ENCODE data around the gene PLEKHG3.
A peak's percentile ranks its signal among the peaks of the same experiment; 100 is the strongest.

The PLEKHG3 gene

GRCh38 chr14:64761441-64762043 lies 57.3 kb downstream of the PLEKHG3 start:
- ChIA-PET POLR2A (interaction anchor here (0.9 to 1.0 kb wide), 2 partner anchors 57 to 118 kb away, joined by 4 read pairs; partner anchors contain the start of genes PLEKHG3 and SPTB), CTCF (interaction anchor here (1.1 to 2.4 kb wide), 6 partner anchors 8 to 149 kb away, joined by 3 to 8 read pairs (median 4); no protein-coding TSS in a partner anchor)
- TF ChIP-seq, protein P1, sequence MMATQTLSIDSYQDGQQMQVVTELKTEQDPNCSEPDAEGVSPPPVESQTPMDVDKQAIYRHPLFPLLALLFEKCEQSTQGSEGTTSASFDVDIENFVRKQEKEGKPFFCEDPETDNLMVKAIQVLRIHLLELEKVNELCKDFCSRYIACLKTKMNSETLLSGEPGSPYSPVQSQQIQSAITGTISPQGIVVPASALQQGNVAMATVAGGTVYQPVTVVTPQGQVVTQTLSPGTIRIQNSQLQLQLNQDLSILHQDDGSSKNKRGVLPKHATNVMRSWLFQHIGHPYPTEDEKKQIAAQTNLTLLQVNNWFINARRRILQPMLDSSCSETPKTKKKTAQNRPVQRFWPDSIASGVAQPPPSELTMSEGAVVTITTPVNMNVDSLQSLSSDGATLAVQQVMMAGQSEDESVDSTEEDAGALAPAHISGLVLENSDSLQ (IDR thresholded peaks at IDR 0.05): no peak
- TF ChIP-seq NFRKB (IDR thresholded peaks at IDR 0.05) (no peak), SUZ12 (IDR thresholded peaks at IDR 0.05) (no peak), ELF4 (IDR thresholded peaks at IDR 0.05) (no peak), LEF1 (IDR thresholded peaks at IDR 0.05; ENCODE audit: borderline replicate concordance) (no peak), SP1 (IDR thresholded peaks at IDR 0.05) (no peak), ARNT (IDR thresholded peaks at IDR 0.05) (no peak), BHLHE40 (IDR thresholded peaks at IDR 0.05; ENCODE audit: borderline replicate concordance) (no peak), ZNF384 (IDR thresholded peaks at IDR 0.05) (no peak), HDGF (IDR thresholded peaks at IDR 0.05; ENCODE audit: borderline replicate concordance) (no peak), FOXM1 (IDR thresholded peaks at IDR 0.05; ENCODE audit: borderline replicate concordance) (no peak), FOXK2 (IDR thresholded peaks at IDR 0.05) (no peak), FOXA1 (IDR thresholded peaks at IDR 0.05) (no peak), TARDBP (IDR thresholded peaks at IDR 0.05) (no peak)
- no peak for DNase-seq (ENCODE audit: extremely low spot score)

GRCh38 chr14:64762044-64763034 lies 58.1 kb downstream of the PLEKHG3 start:
- DNase-seq (ENCODE audit: extremely low spot score): peak; percentile 69
- TF ChIP-seq HDGF (IDR thresholded peaks at IDR 0.05; ENCODE audit: borderline replicate concordance): no peak
- no peak for TF ChIP-seq FOXA1 (IDR thresholded peaks at IDR 0.05)
- TF ChIP-seq TARDBP (IDR thresholded peaks at IDR 0.05): no peak
- TF ChIP-seq L3MBTL2 (conservative IDR thresholded peaks at IDR 0.05): no peak
- no peak for TF ChIP-seq FOXM1 (IDR thresholded peaks at IDR 0.05; ENCODE audit: borderline replicate concordance)
- TF ChIP-seq ZNF384 (IDR thresholded peaks at IDR 0.05): no peak
- TF ChIP-seq BHLHE40 (IDR thresholded peaks at IDR 0.05; ENCODE audit: borderline replicate concordance): no peak
- TF ChIP-seq SUZ12 (IDR thresholded peaks at IDR 0.05): no peak
- TF ChIP-seq ARNT (IDR thresholded peaks at IDR 0.05): no peak
- no peak for TF ChIP-seq LEF1 (IDR thresholded peaks at IDR 0.05; ENCODE audit: borderline replicate concordance)
- TF ChIP-seq ELF4 (IDR thresholded peaks at IDR 0.05): no peak
- TF ChIP-seq, protein P1 (IDR thresholded peaks at IDR 0.05): no peak
- TF ChIP-seq FOXK2 (IDR thresholded peaks at IDR 0.05): no peak
- TF ChIP-seq SP1 (IDR thresholded peaks at IDR 0.05): no peak
- no peak for TF ChIP-seq CTBP1 (IDR thresholded peaks at IDR 0.05; ENCODE audit: borderline replicate concordance)
- TF ChIP-seq NFRKB (IDR thresholded peaks at IDR 0.05): no peak
- ChIA-PET POLR2A (interaction anchor here (0.9 to 1.0 kb wide), 2 partner anchors 58 to 118 kb away, joined by 4 read pairs; partner anchors contain the start of genes PLEKHG3 and SPTB), CTCF (interaction anchor here (0.6 to 2.4 kb wide), 8 partner anchors 10 to 149 kb away, joined by 3 to 8 read pairs (median 4); no protein-coding TSS in a partner anchor)

DNA sequence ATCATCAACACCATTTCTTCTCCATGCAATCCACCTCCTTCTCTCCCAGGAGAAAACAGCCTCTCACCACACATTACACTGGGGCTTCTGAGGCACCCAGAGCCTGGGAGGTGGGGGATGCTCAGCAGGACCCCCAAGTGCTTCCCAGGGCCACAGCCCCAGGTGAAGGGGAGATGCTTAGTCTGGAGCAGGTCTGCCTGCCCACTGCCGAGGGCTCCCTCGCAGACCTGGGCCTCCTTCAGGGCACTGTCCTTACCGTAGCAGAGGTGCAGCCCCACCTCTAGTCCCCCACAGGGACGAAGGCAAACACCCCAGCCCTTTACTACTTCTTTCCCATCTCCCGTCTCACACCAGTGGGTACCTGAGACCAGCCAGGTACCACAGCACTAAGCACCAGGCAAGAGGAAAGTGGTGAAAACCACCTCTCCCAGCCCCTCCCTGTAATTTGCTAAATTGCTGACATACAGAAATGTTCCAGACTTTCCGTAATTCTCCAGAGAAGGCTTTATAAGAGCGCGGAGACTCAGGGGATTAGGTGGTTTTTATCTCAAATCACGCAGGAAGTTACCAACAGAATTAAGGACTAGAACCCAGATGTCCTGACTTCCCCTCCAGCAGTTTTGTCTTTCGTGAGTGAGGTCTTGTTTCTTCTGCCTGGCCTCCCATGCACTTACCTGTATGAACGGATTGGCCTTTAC lies 59.0 kb downstream of the PLEKHG3 start:
- CTCF ChIA-PET: interaction anchor here (1.2 to 2.4 kb wide), 2 partner anchors 128 to 148 kb away, joined by 5 to 8 read pairs; no protein-coding TSS in a partner anchor
- no peak for DNase-seq (ENCODE audit: extremely low spot score)
- no peak for TF ChIP-seq FOXK2 (IDR thresholded peaks at IDR 0.05)
- TF ChIP-seq, protein P1 (IDR thresholded peaks at IDR 0.05): no peak
- TF ChIP-seq FOXA1 (IDR thresholded peaks at IDR 0.05): no peak
- no peak for TF ChIP-seq FOXM1 (IDR thresholded peaks at IDR 0.05; ENCODE audit: borderline replicate concordance)
- TF ChIP-seq TARDBP (IDR thresholded peaks at IDR 0.05): no peak
- TF ChIP-seq L3MBTL2 (conservative IDR thresholded peaks at IDR 0.05): no peak
- TF ChIP-seq SUZ12 (IDR thresholded peaks at IDR 0.05): no peak
- TF ChIP-seq SP1 (IDR thresholded peaks at IDR 0.05): no peak
- TF ChIP-seq ELF4 (IDR thresholded peaks at IDR 0.05): no peak
- TF ChIP-seq CTBP1 (IDR thresholded peaks at IDR 0.05; ENCODE audit: borderline replicate concordance): no peak
- no peak for TF ChIP-seq LEF1 (IDR thresholded peaks at IDR 0.05; ENCODE audit: borderline replicate concordance)
- TF ChIP-seq BHLHE40 (IDR thresholded peaks at IDR 0.05; ENCODE audit: borderline replicate concordance): no peak
- TF ChIP-seq ZNF384 (IDR thresholded peaks at IDR 0.05): no peak
- TF ChIP-seq NFRKB (IDR thresholded peaks at IDR 0.05): no peak
- TF ChIP-seq ARNT (IDR thresholded peaks at IDR 0.05): no peak
- no peak for TF ChIP-seq HDGF (IDR thresholded peaks at IDR 0.05; ENCODE audit: borderline replicate concordance)
- POLR2A ChIA-PET: no interaction called here

GRCh38 chr14:64763801-64764621 lies 59.8 kb downstream of the PLEKHG3 start:
- POLR2A ChIA-PET: interaction anchor here (0.9 to 1.0 kb wide), 4 partner anchors 12 to 259 kb away, joined by 3 to 4 read pairs (median 4); no protein-coding TSS in a partner anchor
- CTCF ChIA-PET: interaction anchor here (0.6 to 1.7 kb wide), 11 partner anchors 10 to 128 kb away, joined by 3 to 13 read pairs (median 4); no protein-coding TSS in a partner anchor
- no peak for DNase-seq (ENCODE audit: extremely low spot score)
- TF ChIP-seq FOXK2 (IDR thresholded peaks at IDR 0.05) (no peak), LEF1 (IDR thresholded peaks at IDR 0.05; ENCODE audit: borderline replicate concordance) (no peak), HDGF (IDR thresholded peaks at IDR 0.05; ENCODE audit: borderline replicate concordance) (no peak), ARNT (IDR thresholded peaks at IDR 0.05) (no peak), ZNF384 (IDR thresholded peaks at IDR 0.05) (no peak), SUZ12 (IDR thresholded peaks at IDR 0.05) (no peak), BHLHE40 (IDR thresholded peaks at IDR 0.05; ENCODE audit: borderline replicate concordance) (no peak), L3MBTL2 (conservative IDR thresholded peaks at IDR 0.05) (no peak), FOXA1 (IDR thresholded peaks at IDR 0.05) (no peak), TARDBP (IDR thresholded peaks at IDR 0.05) (no peak), NFRKB (IDR thresholded peaks at IDR 0.05) (no peak), SP1 (IDR thresholded peaks at IDR 0.05) (no peak), CTBP1 (IDR thresholded peaks at IDR 0.05; ENCODE audit: borderline replicate concordance) (no peak), ELF4 (IDR thresholded peaks at IDR 0.05) (no peak), FOXM1 (IDR thresholded peaks at IDR 0.05; ENCODE audit: borderline replicate concordance) (no peak)
- TF ChIP-seq, protein P1 (IDR thresholded peaks at IDR 0.05): no peak
